HUES6 (cell line): Measurements from ENCODE around the gene ARHGAP26.
"Not testable (repeated sequence)": the region's sequence is repeated elsewhere in the genome, so short reads cannot be mapped to it uniquely, and the experiment has no call there.

Experiments used
- H3K27ac ChIP-seq: 2 replicates; pipeline ENCODE4 v1.7.0; 2013; ENCODE audit warnings: low read depth, mild to moderate bottlenecking, low read length, inconsistent platforms
- H3K27me3 ChIP-seq: 2 replicates; pipeline ENCODE4 v1.6.1; 2013; ENCODE audit warnings: low read length; ENCODE audit not compliant: control insufficient read depth, insufficient read depth
- H3K36me3 ChIP-seq: 2 replicates; pipeline ENCODE4 v1.6.1; 2013; ENCODE audit warnings: low read length; ENCODE audit not compliant: control insufficient read depth, insufficient read depth
- H3K4me1 ChIP-seq: 2 replicates; pipeline ENCODE4 v1.6.1; 2013; ENCODE audit warnings: low read length; ENCODE audit not compliant: control insufficient read depth, insufficient read depth
- H3K4me3 ChIP-seq: 2 replicates; pipeline ENCODE4 v1.5.1; 2013; ENCODE audit warnings: low read depth, low read length
- H3K9ac ChIP-seq: one replicate; pipeline ENCODE4 v1.6.1; 2013; ENCODE audit warnings: mild to moderate bottlenecking, low read length
- H3K9me3 ChIP-seq: 2 replicates; pipeline ENCODE4 v1.6.1; 2013; ENCODE audit warnings: low read depth, low read length; ENCODE audit not compliant: control insufficient read depth, insufficient read depth

The ARHGAP26 gene

GRCh38 chr5:143086908-143087637 lies 316.9 kb downstream of the ARHGAP26 start:
- no peak overlapping the region for H3K27ac ChIP-seq
- no peaks in the 10 kb centered on the region for H3K27me3 ChIP-seq
- H3K36me3 ChIP-seq, result no peaks in the 10 kb centered on the region
- H3K9me3 ChIP-seq, result no peaks in the 10 kb centered on the region
- no peak overlapping the region for H3K9ac ChIP-seq
- peaks cover 21% of the 10 kb centered on the region for H3K4me1 ChIP-seq
- no peak overlapping the region for H3K4me3 ChIP-seq

GRCh38 chr5:143088702-143089101 lies 318.5 kb downstream of the ARHGAP26 start:
- H3K27me3 ChIP-seq, H3K9me3 ChIP-seq, H3K27ac ChIP-seq, H3K36me3 ChIP-seq, H3K4me3 ChIP-seq, H3K9ac ChIP-seq: not testable (repeated sequence)
- peaks cover 34% of the 10 kb centered on the region for H3K4me1 ChIP-seq

- H3K36me3 ChIP-seq, H3K27ac ChIP-seq, H3K4me3 ChIP-seq: not testable (repeated sequence)
Measured at GRCh38 chr5:143090044-143090443, 319.9 kb downstream of the ARHGAP26 start.

DNA sequence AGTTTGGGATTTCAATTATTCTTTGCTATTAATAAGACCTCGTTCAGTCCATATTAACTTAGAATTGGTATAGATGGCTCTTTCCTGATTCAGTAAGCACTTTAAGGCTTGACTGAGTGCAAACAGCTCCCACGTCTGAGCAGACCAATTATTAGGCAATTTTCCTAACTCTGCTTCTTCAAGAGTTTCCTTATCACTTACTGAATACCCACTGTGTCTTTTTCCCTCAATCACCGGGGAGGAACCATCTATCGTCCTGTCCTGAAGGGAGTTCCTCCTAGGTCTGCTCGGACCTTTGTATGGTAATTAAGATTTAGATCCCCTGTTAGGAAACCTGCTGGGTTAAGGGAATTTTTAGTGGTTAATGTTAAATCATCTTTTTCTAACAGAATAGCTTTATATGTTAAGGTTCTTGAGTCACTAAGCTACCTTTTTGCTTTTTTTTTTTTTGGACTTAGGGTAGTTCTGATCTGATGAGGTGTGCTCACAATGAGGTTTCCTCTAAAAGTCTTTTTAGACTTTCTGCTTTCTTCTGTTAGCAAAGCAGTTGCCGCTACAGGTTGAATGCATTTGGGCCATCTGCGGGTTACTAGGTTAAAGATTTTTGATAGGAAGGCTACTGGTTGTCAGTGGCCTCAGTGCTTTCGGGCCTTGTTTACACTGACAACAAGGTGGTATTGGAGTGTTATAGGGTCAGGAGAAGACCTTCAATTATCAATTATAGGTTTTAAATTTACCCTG lies 322.7 kb downstream of the ARHGAP26 start:
- H3K4me3 ChIP-seq, result not testable (repeated sequence)

More at GRCh38 chr5:143090044-143090443, 319.9 kb downstream of the ARHGAP26 start:
- peaks cover 41% of the 10 kb centered on the region for H3K4me1 ChIP-seq
- not testable (repeated sequence) for H3K9ac ChIP-seq, H3K27me3 ChIP-seq, H3K9me3 ChIP-seq

GRCh38 chr5:143093452-143094086 lies 323.4 kb downstream of the ARHGAP26 start:
- Histone ChIP-seq H3K27me3 (no peaks in the 10 kb centered on the region), H3K4me1 (peaks cover 32% of the 10 kb centered on the region), H3K9ac (no peak overlapping the region), H3K27ac (peak overlapping the region; percentile 9; the same call in 1 of the 2 replicates), H3K4me3 (peak overlapping the region; percentile 54), H3K9me3 (no peaks in the 10 kb centered on the region), H3K36me3 (no peaks in the 10 kb centered on the region)

More for the DNA sequence above, 322.7 kb downstream of the ARHGAP26 start:
- H3K36me3 ChIP-seq, H3K27me3 ChIP-seq, H3K9me3 ChIP-seq, H3K27ac ChIP-seq, H3K9ac ChIP-seq: not testable (repeated sequence)
- H3K4me1 ChIP-seq, result peaks cover 32% of the 10 kb centered on the region

DNA sequence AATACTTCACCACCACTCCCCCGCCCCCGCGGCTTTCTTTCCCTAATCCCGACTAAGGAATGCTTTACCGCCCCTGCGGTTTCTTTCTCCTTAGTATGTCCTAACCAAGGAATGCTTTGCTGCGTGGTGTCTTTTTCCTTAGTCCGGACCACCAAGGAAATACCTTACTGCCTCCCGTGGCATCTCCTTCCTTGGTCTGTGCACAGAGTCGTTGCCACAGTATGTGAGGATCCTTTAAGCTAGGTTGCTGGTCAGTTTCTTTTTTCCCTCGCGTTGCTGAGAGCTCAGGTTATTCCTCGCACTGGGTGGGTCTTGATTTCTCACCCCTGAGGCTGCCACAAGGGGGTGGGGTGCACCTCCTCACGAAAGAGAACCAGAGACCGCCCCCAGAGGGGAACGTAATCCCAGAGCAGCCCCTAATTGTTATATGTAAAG lies 323.9 kb downstream of the ARHGAP26 start:
- Histone ChIP-seq H3K4me1 (peaks cover 32% of the 10 kb centered on the region), H3K9ac (peak overlapping the region; percentile 43), H3K27ac (no peak overlapping the region), H3K36me3 (no peaks in the 10 kb centered on the region), H3K27me3 (no peaks in the 10 kb centered on the region), H3K9me3 (no peaks in the 10 kb centered on the region), H3K4me3 (peak overlapping the region; percentile 54)

DNA sequence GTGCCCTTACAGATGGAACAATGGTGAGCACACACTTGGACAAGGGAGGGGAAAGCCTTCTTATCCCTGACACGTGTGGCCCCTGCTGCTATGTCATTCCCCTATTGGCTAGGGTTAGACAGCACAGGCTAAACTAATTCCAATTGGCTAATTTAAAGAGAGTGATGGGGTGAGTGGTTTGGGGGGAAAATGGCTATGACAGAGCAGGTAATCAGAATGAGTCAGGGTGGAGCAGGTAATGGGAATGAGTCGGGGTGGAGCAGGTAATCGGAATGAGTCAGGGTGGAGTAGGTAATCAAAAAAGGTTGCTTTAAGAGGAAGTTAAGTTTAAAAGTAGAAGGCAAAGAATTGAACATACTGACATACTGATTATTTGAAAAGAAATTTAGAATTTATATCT lies 324.4 kb downstream of the ARHGAP26 start:
- H3K4me3 ChIP-seq, result peak overlapping the region; percentile 54
- not testable (repeated sequence) for H3K27me3 ChIP-seq, H3K36me3 ChIP-seq, H3K9me3 ChIP-seq, H3K27ac ChIP-seq
- H3K4me1 ChIP-seq, result peaks cover 32% of the 10 kb centered on the region
- peak overlapping the region; percentile 43 for H3K9ac ChIP-seq

DNA sequence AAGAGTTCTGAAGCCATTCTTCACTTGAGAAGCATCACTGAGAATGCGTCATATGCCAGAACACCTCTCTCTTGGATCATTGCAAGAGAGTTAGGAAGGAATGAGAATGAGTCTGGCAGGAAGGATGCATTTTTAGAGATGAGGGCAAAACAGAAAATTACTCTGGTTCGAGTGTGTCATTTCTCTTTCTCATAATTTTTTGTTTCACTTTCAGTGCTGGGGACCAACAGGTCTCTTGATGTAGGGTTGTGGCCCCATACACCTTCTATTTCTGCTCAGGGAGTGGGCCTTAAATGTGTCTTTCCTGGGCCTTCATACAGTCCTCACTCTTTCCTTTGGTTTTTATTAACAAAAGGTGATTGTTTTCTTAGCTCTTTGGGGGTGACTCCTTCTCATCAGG lies 330.9 kb downstream of the ARHGAP26 start:
- no peaks in the 10 kb centered on the region for H3K36me3 ChIP-seq

DNA sequence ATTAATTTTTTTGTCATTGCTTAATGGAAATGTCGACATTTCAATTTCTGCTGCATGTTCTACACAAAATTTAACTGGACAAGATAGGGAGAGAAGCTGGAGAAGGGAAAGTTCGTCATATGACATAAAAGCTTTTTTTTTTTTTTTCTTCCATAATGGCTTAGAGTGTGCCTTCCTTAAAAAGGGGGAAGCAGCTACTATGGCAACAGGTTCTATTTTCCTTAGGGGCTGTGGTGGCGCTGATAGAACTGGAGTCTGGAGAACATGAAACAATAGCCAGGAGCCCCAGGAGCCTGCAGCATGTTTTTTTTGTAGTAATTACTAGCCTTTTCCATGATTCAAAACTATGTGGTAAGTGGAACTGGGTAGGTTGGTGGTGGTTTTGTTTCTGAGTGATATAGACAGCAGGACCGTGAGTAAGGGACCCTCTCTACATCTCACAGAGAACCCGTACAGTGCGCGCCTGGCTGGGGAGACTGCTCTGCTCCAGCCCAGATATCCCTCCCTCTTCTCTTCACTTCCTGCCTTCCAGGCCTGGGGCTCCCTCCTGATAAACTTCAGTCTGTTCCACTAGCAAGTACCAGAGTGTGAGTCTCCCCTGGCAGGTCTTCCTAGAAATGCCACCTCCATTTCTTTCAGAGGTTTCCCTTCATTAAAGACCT lies 331.7 kb downstream of the ARHGAP26 start:
- no peak overlapping the region for H3K27ac ChIP-seq
- no peaks in the 10 kb centered on the region for H3K27me3 ChIP-seq
- H3K9me3 ChIP-seq, result no peaks in the 10 kb centered on the region
- no peak overlapping the region for H3K9ac ChIP-seq
- H3K4me1 ChIP-seq, result no peaks in the 10 kb centered on the region
- H3K4me3 ChIP-seq, result no peak overlapping the region
- H3K36me3 ChIP-seq, result no peaks in the 10 kb centered on the region

More for the DNA sequence above, 330.9 kb downstream of the ARHGAP26 start:
- Histone ChIP-seq H3K27me3 (no peaks in the 10 kb centered on the region), H3K9ac (no peak overlapping the region), H3K4me3 (no peak overlapping the region), H3K27ac (no peak overlapping the region), H3K4me1 (no peaks in the 10 kb centered on the region), H3K9me3 (no peaks in the 10 kb centered on the region)

DNA sequence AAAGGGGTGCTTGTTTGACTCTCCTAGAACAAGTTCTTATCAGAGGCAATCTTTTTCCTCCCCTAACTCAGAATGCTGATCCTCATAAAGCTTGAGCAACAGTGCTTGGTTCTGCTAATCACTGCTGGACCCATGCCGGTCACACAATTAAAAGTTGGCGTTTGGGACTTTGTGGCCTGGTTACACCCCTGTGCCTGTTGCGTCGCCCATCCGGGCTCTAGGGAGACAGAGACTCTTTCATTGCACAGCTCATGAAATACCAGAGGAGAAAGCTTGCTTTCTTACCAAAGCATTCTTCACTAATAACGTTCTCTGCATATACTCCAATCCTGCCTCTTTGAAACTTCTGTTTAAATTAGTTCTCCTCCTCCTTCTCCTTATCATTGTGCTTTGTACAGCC lies 332.2 kb downstream of the ARHGAP26 start:
- Histone ChIP-seq H3K36me3 (no peaks in the 10 kb centered on the region), H3K4me3 (no peak overlapping the region), H3K27me3 (no peaks in the 10 kb centered on the region), H3K4me1 (no peaks in the 10 kb centered on the region), H3K9me3 (no peaks in the 10 kb centered on the region), H3K27ac (no peak overlapping the region), H3K9ac (no peak overlapping the region)
